Measurements from ENCODE around the gene WASF1.

Gene WASF1

DNA sequence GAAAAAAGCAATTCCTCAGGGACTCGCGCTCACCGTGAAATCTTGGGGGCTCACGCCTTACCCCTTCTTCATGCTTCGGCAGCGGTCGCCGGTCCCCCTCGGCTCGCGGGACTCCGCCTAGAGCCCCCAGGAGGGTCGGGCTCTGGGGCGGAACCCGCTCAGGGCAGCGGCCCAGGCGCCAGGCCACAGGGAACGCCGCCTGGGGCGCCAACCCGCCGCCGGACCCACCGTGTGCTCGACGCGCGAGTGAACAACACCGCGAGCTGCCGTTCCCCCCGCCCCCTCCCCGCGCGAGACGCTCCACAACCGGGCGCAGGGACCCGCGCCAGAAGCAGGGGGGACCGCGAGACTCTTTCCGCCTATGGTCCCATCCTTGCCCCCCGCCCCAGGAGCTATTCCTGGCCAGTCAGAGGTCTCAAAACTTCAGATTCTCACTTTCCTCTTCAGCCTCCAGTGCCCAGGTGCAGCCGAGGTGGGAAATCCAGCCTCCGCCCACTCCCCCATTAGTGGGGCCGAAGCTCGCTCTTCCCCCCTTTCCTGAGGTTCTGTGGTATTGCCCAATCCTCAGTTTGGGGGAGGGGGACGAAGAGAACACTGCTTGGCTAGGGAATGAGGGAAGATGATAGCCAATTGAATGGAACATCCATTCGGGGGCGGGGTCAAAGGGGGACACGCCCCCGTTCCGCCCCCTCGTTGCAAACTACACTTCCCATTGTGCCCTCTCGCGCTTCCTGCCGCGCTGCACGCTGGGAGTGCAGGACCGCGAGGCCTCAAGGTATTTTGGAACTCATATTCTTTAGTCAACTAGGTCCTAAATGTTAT is at the start of gene WASF1:
Gene WASF1 (minus strand): TSS at position 265 of the 822 bp plus-strand sequence. CDS start 52,069 bp downstream, outside the sequence.
- DNase-seq, result peak; percentile 95

DNA sequence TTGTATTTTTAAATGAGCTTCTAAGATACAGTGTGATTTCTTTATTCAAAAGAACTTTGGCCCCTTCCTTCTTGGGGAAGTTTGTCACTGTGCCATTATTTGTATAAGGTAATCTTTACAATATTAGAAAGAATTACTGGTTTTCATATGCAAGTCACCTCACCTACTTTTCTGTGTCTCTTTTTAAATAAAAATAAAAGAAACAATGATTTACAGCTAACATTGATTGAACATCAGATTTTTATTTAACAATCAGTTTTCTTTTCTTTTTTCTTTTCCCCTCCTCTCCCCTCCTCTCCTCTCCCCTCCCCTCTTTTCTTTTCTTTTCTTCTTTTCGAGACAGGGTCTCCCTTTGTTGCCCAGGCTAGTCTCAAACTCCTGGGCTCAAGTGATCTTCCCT is 46.8 kb upstream of the WASF1 start:
- no peak for DNase-seq

DNA sequence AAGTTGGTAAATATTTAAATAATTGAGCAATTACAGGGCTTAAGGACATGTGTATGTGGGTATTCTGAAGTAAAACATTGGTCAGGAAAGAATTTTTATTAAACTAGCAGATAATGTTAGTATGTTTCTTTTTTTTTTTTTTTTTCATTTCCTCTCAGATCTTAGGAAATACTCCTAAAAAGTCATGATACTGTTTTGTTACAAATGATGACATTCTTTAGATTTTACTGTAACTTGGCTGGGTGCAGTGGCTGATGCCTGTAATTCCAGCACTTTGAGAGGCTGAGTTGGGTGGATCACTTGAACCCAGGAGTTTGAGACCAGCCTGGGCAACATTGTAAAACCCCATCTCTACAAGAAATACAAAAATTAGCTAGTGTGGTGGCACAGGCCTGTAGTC is 42.3 kb upstream of the WASF1 start:
- DNase-seq, result no peak

DNA sequence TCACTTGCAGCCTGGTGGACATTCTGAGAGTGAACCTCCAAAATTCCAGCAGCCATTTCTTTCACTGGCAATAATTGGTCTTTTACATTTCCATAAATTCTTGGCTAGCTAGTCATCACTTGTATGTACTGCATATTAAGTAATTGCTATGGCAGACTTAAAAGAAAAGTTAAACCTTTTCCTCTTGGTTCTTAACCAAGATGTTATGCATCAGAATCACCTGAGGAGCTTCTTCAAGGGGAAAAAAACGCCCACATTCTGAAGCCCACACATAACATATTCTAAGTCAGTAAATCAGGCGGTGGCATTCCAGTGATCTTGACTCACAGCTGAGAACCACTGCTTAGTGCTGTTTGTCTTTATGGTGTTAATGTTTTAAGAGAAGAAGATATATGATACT is 37.8 kb upstream of the WASF1 start:
- peak; percentile 78 for DNase-seq

DNA sequence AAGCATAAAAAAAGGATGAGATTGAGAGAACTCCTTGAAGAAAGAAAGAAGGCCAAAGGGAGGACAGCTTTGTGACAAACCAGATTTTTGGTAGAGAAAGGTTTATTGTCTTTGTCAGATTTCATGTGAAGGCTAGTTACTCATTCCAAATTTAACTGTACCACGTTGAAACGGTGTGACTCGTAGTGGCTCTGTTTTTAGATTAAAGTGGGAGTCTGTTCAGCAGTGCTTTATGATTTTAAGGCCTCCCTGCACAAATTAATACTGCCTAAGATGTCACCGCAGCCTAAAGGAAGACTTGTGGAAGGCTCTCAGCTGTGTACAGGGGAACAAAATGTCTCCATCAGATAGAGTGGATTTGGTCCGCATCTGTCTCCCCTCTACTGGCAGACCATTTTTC is 36.7 kb upstream of the WASF1 start:
- DNase-seq, result no peak

DNA sequence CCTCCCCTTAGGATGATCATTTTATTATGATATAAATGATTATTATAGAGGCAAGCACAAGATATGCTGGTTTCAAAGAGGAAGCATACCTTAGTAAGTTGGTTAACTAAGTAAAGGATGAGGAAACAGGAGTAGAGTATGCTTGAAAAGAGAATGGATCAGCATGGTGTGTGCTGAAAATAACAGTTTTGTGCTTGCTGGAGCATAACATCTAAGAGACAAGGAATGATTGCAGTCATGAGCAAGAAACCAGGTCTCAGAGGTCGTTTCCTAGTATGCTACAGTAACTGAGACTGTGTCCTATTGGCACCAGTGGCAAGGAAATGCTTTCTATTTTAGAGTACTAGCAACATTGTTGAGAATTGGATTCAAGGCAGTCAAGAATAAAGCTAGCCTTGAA is 34.9 kb upstream of the WASF1 start:
- DNase-seq, result peak; percentile 53

DNA sequence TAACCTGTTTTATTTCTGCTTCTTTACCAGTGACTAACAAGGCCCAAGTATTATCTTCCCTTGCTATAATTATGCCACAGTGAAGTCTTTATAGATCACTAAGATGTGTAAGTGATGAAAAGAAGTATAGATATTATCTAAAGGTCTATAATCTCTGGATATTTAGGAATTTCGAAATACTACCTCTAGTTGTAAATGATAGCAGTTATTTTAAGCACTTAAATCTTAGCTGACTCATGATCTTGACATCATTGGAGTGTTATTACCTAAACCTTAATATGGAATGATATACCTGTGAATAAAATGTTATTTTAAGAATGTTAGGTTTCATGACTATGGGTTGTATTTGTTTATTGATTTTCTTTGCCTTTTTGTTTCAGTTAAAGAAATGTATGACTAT is 32.3 kb upstream of the WASF1 start:
- DNase-seq, result no peak

DNA sequence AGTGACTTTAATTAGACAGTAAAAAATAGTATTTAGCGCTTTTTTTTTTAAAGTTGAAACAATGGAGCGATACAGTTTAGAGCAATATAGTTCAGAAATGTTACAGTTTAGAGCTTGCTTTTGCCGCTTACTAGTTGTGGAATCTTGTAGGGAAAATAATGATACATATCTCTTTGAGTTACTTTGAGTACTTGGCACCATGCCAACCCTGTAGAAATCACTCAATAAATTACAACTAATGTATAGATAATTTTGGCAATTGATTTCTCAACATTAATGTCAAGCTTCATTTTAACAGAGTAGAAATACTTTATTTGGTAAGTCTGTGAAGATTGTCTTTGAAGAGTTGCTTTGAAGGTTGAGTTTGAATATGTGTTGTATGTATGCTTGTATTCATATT is 28.2 kb upstream of the WASF1 start:
- no peak for DNase-seq

DNA sequence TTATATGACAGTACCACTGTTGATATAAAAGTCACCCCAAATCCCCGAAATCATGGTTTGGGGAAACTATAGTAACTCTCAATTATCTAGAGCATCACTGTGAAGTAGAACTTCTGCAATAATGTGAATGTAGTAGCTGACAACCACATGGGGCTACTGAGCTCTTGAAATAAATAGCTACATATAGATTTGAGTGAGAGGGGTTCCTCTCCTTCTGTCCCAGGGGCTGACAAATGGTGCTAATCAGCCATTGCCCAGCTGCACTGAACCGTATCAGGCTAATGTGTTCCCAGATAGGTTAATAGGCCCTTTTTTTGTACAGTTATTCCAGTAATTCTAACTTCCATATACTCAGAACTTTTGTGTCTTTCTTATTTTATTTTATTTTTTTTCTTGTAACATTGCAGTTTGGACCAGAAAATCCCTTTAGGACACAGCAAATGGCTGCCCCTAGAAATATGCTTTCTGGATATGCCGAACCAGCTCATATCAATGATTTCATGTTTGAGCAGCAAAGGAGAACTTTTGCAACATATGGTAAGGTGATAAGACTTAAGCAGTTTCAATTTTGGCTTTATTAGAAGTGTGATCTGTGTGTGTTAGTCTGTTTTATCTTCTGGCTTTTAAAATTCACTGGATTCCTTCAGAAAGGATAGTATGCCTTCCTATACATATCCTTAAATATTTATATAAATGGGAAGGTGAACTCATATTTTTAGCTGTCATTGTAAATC is 21.8 kb upstream of the WASF1 start:
- no peak for DNase-seq

DNA sequence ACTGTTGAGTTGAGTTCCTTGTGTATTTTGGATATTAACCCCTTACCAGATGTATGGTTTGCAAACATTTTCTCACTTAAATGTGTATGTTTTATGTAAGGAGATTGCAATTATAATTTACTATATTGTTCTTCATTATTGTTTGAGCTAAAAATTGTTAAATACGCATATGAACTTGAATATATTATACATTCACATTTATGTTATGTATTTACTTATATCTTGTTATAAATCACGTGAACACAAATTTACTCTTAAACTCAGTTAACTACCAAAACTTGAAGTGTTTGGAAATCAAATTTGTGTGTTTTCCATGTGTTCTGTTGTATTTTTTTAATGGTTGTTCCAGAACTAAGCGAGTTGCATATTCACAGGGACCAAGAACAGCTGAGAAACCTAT is 19.1 kb upstream of the WASF1 start:
- DNase-seq, result no peak

DNA sequence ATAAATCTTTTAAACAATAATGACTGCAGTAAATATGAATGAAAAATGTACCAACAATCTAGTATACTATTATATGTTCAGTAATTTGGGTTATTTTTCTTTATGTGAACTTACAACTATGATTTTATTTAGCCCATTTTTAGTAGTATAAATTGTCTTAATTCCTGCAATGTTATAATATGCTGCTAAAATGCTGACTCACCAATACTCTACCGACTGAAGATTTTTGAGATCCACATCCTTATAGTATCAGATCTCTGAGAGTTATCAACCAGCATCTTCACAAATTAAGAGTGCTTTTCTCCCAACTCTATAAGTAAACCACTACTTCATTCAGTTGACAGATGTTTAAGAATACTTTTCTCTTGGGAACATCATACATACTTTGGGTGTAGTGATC is 17.4 kb upstream of the WASF1 start:
- DNase-seq, result no peak

DNA sequence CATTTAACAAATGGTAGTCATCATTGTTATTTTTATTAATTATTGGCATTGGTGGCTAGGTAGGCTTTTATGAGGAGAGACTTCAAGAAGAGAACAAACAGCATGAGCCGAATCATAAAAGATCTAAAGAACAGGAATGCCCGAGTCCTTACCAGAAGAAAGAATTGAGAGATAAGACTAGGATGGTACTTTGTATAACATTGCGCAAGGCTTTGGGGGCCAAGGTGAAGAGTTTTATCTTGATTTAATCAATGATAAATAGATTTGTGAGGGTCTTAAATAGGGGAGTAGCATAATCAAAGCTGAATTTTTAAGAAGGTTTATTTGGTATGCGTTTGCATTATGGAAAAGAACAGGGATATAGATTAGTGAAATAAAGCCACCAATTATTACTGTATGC is 16.2 kb upstream of the WASF1 start:
- no peak for DNase-seq

DNA sequence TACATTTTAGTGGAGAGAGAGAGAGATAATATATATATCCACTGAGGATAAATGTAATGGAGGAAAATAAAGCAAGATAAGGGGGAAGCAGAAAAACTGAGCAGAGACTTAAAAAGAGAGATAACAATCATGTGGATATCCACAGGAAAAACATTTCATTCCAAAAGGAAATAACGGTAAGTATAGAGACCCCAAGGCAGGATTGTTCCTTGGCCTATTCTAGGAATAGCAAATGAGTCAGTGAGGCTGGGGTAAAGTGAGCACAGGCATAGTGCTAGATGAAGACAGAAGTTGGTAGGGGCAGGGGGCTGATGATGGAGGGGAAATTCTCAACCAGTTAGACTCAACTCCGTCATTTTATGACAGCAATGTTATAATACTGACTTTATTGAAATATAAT is 12.0 kb upstream of the WASF1 start:
- DNase-seq, result no peak

DNA sequence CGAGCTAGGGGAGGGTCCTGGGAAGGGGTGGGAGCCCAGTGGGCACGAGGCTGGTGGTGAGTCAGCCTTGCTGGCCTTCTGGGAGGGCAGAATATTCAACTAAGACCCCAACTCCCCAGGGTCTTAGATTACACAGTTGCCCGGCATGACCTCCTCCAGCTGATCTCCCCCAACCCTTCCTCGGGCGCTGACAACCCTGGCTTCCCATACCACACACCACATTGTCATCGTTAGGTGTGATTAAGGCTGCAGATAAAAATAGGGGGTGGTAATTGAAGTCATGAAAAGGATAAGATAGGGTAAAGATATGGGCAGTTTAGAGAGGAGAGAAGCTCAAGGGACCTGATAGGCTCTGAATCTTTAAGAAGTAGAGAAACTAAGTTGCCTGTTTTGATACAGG is 11.3 kb upstream of the WASF1 start:
- DNase-seq, result no peak

DNA sequence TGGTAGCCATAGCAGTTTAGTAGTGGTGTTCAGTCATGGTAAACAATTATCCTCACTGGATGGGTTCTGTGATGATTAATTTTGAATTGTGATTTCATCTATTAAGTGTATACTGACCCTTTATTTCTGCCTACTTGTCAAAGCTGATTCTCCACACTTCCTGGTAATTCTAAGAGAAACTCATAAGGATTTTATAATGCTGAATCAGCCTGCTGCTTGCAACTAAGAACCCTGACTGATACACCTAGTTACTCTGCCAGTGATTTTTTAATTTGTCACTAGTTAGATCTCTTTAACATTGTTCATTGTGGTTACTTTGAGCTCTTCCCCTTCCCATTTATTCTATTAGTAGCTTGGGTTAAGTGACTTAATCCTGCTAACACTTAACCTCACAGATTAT is 9.3 kb upstream of the WASF1 start:
- peak; percentile 48 for DNase-seq

DNA sequence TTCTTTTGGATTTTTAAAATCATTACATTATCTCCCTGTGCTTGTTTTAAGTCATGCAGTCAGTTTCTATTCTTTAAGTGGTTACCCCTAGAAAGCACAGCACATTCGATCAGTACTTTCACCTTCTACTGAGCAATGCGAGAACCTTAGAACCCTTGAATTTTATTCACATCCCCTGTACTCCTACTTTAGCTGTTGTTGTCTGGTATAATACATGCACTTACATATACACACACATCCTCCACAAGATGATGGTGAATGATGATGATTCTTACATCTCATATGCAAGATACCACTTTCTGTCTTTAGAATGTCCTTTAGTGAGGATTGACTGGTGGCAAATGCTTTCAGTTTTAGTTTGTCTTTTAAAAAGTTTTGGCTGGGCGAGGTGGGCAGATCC is 6.4 kb upstream of the WASF1 start:
- no peak for DNase-seq

DNA sequence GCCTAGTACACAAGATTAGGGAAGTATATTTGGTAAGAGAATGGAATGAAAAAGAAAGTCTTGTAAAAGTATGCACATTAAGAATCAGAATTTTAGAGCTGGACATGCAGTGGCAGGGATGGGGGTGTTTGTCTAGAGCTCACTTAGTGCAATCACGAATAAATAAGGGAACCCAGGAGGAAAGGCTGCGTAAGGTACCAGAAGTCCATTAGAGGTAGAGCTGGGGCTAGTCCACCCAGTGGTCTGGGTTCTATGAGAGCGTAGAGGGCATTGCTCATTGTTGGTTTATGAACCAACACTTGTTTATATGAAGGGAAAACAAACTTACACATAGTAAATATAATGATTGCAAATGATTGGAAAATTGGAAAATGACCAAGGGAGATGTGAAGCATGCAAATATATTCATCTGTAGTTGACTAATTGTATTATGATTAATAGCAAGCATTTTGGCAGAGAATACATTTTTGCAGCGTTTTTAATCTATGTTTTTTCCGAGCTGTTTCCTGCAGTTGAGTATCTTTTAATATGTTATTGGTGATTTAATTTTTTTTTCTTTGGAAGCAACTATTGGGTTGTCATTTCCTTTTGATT is 3.9 kb upstream of the WASF1 start:
- no peak for DNase-seq

DNA sequence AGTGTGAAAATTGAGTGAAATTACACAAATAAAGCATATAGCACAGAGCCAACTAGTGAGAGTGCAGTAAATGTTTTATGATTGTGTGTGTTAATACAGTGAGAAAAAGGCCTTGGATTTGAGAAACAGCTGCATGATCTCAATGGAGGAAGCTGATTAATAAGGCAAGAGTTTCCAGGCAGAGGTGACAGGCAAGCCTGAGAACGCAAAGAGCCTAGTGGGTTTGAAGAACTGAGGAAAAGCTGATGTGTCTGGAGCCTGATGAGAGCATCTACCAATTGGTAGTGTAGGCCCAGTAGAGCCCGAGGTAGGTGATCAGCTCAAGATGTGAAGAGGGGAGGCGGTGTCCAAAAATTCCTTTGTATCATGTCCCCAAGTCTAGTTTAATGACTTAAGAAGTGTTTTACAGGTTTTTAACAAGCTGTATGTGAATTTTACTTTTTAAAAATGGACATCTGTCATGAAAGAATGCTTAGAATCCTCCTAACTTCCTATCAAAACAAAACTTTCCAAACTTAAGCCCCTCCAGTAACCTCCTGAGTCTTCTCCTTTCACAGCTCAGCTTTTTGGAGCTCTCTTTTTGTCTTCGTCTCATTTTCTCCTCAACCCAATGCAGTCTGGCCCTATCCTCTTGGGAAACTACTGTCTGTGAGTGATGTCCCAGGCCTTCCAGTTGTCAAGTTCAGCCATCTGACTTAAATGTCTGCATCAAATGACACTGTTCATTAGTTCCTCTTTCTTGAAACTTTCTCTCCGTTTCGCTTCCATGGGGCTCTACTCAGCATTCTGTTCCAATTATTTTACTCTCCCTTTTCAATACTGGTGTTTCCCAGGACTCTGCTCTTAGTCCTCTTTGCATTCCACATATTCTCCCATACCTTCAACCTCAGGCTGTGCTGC is 1.9 kb upstream of the WASF1 start:
- DNase-seq, result peak; percentile 10

DNA sequence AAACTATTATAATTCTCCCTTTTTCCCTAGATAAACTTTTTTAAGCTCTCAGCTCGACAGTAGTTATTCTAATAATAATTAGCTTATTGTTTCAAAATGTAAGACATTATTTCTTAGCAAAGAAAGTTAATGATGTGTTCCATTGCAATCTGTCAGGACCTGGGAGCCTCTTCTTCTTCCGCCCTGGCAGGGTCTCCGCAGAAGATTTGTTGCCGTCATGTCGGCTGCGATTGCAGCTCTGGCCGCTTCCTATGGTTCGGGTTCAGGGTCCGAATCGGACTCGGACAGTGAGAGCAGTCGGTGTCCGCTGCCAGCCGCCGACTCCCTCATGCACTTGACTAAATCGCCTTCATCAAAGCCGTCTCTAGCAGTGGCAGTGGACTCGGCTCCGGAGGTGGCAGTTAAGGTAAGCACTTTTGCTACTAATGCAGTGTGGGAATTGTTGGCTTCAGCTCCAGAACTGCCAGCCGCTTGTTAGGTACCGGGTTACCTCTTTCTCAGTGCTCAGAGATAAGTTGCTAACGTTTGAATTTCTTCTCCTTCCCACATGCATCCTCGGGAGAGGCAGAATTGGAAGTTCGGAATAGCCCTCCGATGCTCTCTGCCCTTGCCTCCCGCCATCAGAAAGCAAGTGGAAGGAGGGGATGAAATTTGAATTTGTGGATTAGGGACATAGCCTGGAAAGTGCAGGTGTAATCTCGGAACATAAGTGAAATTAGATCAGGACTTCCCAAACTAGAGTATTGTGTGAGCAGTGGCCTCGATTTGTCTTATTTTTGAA is 948 bp upstream of the WASF1 start, which contains the start of gene CDC40:
Gene CDC40 (plus strand): TSS at position 200 of the 781 bp plus-strand sequence. CDS start 18 bp downstream, at position 218.
- no peak for DNase-seq

DNA sequence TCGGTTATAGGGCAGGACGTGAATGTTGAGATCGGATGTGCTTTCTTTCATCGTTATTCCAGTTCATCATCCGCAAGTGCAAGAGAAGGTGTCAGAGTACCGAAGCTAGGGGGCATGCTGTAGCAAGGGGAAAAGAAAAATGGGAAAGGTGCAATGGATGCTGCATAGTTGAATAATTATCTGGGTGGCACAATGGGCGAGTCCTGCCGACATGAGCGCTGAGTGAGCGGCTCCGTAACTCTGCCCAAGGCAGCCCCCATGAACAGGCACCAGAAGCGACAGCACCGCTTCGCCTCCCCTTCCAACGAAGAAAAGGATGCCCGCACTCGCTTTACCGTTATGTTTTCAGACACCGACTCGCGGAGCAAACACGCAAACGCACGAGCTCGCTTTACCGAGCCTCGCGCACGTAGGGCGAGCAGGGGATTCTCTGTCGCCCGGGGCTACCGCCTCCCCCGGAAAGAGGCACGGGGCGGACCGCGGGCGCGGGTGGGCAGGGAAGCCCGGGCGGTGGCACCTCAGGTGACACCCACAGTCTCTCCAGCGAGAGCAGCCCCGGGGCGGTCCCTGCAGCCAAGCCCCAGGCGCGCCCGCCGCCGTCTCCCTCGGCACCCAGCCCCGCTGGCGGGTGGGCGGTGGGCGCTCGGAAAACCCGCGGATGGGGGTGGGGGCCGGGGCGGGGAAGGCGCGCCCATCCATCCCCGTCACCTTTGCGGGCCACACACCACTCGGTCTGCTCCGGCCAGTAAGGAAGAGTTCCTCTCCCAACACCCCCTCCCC is 654 bp downstream of the WASF1 start:
- DNase-seq, result peak; percentile 71

DNA sequence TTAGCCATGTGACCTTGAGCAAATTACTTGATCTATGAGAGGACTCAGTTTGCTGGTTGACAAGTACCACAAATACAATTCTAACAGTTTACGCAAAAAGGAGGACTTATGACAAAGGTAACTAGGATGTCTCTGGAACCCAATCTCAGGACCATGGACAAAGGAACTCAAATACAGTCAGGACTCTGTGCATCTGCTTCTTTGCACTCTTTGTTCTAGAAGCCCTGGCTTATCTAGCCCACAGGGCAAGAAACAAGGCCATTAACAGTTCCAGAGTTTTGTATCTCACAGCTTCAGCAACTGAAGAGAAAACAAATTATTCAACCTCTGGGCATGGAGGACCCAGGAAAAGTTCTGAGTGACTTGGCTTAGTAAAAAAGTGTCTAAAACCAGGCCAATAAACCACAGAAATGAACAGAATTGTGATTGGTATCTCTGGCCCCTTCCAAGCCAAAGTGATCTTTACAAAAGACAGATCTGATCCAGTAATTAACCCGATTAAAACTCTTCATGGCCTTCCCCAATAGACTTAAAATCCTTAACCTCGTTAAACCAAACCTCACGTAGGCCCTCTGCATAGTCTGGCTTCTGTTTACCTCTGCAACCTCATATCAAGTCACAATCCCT is 5.9 kb downstream of the WASF1 start:
- DNase-seq, result no peak
